Myocyte (in vitro differentiated cells): ENCODE results near the gene TTC39A. TPM values are rescaled to one million over a fixed set of nuclear protein-coding genes. Genes with fewer than 3 reads are reported as not detected.

Experiments
- total RNA-seq: library from RNA; depleted of rRNA; stranded (reverse); fragments of >200 nt; gene quantifications from 2 replicates; pipeline ENCODE4 v1.2.3, GENCODE V29; 2014

TTC39A gene
- total RNA-seq, 1 donor from 2014 or later, result 1.4 TPM

Other genes with a start within 250 kb of the TTC39A start
- not detected in 2 replicates for gene C1orf185, start 228.3 kb downstream of the TTC39A start, total RNA-seq
- 193 and 226 TPM in 2 replicates for gene RNF11, start 94.3 kb downstream of the TTC39A start, total RNA-seq
- 21.0 and 35.9 TPM in 2 replicates for gene EPS15, start 188.7 kb upstream of the TTC39A start, total RNA-seq